Ovary (tissue), 9 donors: ENCODE data around the gene FAM20C. TPM values are rescaled to one million over a fixed set of nuclear protein-coding genes. Genes with fewer than 3 reads are reported as not detected.

Experiments
- DNase-seq, 5 donors: peaks; one replicate each; pipeline ENCODE4 v3.0.0-alpha.2; 2019 to 2020
- H3K27ac ChIP-seq, 2 donors: fragments of 200-600 bp; one replicate each; pipeline versions ENCODE4 v1.5.1 to v1.8.0; 2019 to 2022
- H3K27me3 ChIP-seq: fragments of 200-600 bp; one replicate; pipeline ENCODE4 v1.8.0; 2022
- H3K36me3 ChIP-seq: fragments of 200-600 bp; sonication (generic); one replicate; pipeline ENCODE4 v1.5.1; 2019
- H3K4me1 ChIP-seq: one replicate; pipeline ENCODE4 v1.8.1; 2013; ENCODE audit warnings: mild to moderate bottlenecking, moderate library complexity; ENCODE audit not compliant: insufficient read depth
- H3K4me3 ChIP-seq: fragments of 200-600 bp; sonication (generic); one replicate; pipeline ENCODE4 v1.5.1; 2017
- H3K9me3 ChIP-seq, 2 donors: fragments of 200-600 bp in 1 of 2; sonication (generic) in 1 of 2; one replicate each; pipeline versions ENCODE4 v1.5.1 to v1.8.1; 2013 to 2019; ENCODE audit warnings: mild to moderate bottlenecking in 1 of 2, moderate library complexity in 1 of 2
- EP300 ChIP-seq: sonication (generic); formaldehyde crosslinking; IDR thresholded peaks from one replicate; pipeline ENCODE4 v1.6.1; 2017; ENCODE audit warnings: antibody characterized with exemption
- POLR2A ChIP-seq: fragments of 450-650 bp; IDR thresholded peaks from one replicate; pipeline ENCODE4 v1.6.1; 2017; ENCODE audit warnings: antibody characterized with exemption, mild to moderate bottlenecking, moderate library complexity
- WGBS, 3 donors: extraction: QIAGEN DNeasy Blood & Tissue Kit in 1 of 3; methylation state at CpG; one replicate each; pipeline versions ENCODE4 v1.1.5 to v1.1.7; 2013 to 2017; 5-methylcytosine and 5-hydroxymethylcytosine counted together
- intact Hi-C, 4 donors: fragments of 100-400 bp; cut with DNase I; formaldehyde crosslinking; loops; one replicate each; pipeline versions ENCODE4 v1.11.0 to v1.15.1; 2022 to 2023
- polyA plus RNA-seq, 2 donors: library from polyadenylated mRNA; stranded (reverse); fragments of 200-250 nt in 1 of 2; fragments of 350-450 nt in 1 of 2; fragmentation: Illumina TruSeq in 1 of 2; extraction: RNeasy Lipid Tissue Mini Kit (QIAGEN cat#74804) in 1 of 2; gene quantifications; one replicate each; pipeline ENCODE4 v1.2.3, GENCODE V29; 2013 to 2014
- total RNA-seq, 7 donors: library from RNA; depleted of rRNA in 2 of 7; stranded (reverse); fragments of >200 nt in 2 of 7; fragmentation: NEBNext Ultra II Directional in 3 of 7; extraction: Animal tissue kit (Norgen Biotek cat#: 25700) in 3 of 7; gene quantifications; one replicate each; pipeline versions ENCODE4 v1.1.0 to v1.2.4, GENCODE V29; 2016 to 2023
- TF ChIP-seq, protein P1 (sequence below), 3 donors: fragments of 450-650 bp in 2 of 3; fragments of 200-600 bp in 1 of 3; IDR thresholded peaks; one replicate each; pipeline versions ENCODE4 v1.5.1 to v1.8.0; 2016 to 2022; ENCODE audit warnings: antibody characterized with exemption in 3 of 3, mild to moderate bottlenecking in 1 of 3
- donor health status: DM: no; HTN: no; CAD: no; lungs with moderate emphysema.
- donor health status: DM: no; HTN: no; CAD: no.
- donor health status: Bipolar disorder and iron deficiency.
- donor health status: DM: yes; HTN: yes; CAD: no.
- donor health status: DM: no; HTN: no; CAD: no.
- donor health status: DM: yes; HTN: yes; CAD: no.

FAM20C gene
- total and polyA plus RNA-seq, 9 donors: 6.2 to 80.4 (median 33.5) TPM

- no peak overlapping the region for H3K27ac ChIP-seq
- 48 to 58% (median 56%) methylated on average over 11 of the region's 11 CpGs for WGBS, 3 donors
- no peak for DNase-seq
- intact Hi-C loops: loop anchor here in 1 of 4 donors (5.0 kb wide), 1 partner anchor 1352 kb away; no protein-coding TSS in a partner anchor
- no peaks in the 10 kb centered on the region for H3K27me3 ChIP-seq
- TF ChIP-seq POLR2A (no peak), EP300 (no peak)
- TF ChIP-seq, protein P1, sequence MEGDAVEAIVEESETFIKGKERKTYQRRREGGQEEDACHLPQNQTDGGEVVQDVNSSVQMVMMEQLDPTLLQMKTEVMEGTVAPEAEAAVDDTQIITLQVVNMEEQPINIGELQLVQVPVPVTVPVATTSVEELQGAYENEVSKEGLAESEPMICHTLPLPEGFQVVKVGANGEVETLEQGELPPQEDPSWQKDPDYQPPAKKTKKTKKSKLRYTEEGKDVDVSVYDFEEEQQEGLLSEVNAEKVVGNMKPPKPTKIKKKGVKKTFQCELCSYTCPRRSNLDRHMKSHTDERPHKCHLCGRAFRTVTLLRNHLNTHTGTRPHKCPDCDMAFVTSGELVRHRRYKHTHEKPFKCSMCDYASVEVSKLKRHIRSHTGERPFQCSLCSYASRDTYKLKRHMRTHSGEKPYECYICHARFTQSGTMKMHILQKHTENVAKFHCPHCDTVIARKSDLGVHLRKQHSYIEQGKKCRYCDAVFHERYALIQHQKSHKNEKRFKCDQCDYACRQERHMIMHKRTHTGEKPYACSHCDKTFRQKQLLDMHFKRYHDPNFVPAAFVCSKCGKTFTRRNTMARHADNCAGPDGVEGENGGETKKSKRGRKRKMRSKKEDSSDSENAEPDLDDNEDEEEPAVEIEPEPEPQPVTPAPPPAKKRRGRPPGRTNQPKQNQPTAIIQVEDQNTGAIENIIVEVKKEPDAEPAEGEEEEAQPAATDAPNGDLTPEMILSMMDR (IDR thresholded peaks at IDR 0.05): no peak
- H3K4me1 ChIP-seq: no peaks in the 10 kb centered on the region
- H3K36me3 ChIP-seq: no peaks in the 10 kb centered on the region
- no peak overlapping the region for H3K4me3 ChIP-seq
- H3K9me3 ChIP-seq: no peaks in the 10 kb centered on the region
Measured at GRCh38 chr7:270351-270983, 78.1 kb downstream of the FAM20C start.

GRCh38 chr7:271266-272107, 79.1 kb downstream of the FAM20C start:
- Histone ChIP-seq H3K27me3 (no peaks in the 10 kb centered on the region), H3K27ac (no peak overlapping the region), H3K36me3 (no peaks in the 10 kb centered on the region), H3K4me1 (no peaks in the 10 kb centered on the region), H3K9me3 (no peaks in the 10 kb centered on the region), H3K4me3 (no peak overlapping the region)
- 53 to 57% (median 57%) methylated on average over 14 of the region's 14 CpGs for WGBS, 3 donors
- DNase-seq: no peak
- intact Hi-C loops: loop anchor here in 1 of 4 donors (5.0 kb wide), 1 partner anchor 1351 kb away; no protein-coding TSS in a partner anchor
- TF ChIP-seq EP300 (no peak), POLR2A (no peak)
- TF ChIP-seq, protein P1 (IDR thresholded peaks at IDR 0.05): no peak

DNA sequence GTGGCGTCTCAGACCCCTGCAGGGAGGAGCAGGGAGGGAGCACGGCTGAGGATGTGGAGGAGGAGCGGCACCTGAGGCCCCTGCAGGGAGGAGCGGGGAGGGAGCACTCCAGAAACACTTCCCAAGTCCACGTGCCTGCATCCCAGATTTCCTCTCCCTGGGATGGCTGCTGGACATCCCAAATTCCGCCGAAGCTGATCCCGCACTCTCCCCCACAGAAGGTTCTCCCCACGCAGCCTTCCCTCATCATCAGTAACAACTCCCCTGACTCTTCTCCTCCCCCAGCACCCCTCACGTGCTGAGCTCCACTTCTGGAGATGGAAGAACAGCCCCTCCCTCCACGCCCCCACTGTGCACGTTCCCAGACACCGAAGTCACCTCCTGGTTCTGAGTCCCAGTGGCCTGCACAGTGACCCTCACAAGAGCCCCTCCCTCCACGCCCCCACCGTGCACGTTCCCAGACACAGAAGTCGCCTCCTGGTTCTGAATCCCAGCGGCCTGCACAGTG, 79.8 kb downstream of the FAM20C start:
- no peak for TF ChIP-seq POLR2A
- no peak for TF ChIP-seq EP300
- TF ChIP-seq, protein P1 (IDR thresholded peaks at IDR 0.05): no peak
- Histone ChIP-seq H3K9me3 (no peaks in the 10 kb centered on the region), H3K27ac (no peak overlapping the region), H3K4me3 (no peak overlapping the region), H3K27me3 (no peaks in the 10 kb centered on the region), H3K36me3 (no peaks in the 10 kb centered on the region), H3K4me1 (no peaks in the 10 kb centered on the region)
- DNase-seq: no peak
- intact Hi-C loops: loop anchor here in 1 of 4 donors (5.0 kb wide), 1 partner anchor 1350 kb away; no protein-coding TSS in a partner anchor
- 75% methylated on average over 18 of the region's 18 CpGs for WGBS, 3 donors

GRCh38 chr7:272631-273030, 80.3 kb downstream of the FAM20C start:
- intact Hi-C loops: loop anchor here in 1 of 4 donors (5.0 kb wide), 1 partner anchor 1350 kb away; no protein-coding TSS in a partner anchor
- Histone ChIP-seq H3K4me3 (no peak overlapping the region), H3K27ac (no peak overlapping the region), H3K27me3 (no peaks in the 10 kb centered on the region), H3K4me1 (no peaks in the 10 kb centered on the region), H3K36me3 (no peaks in the 10 kb centered on the region), H3K9me3 (no peaks in the 10 kb centered on the region)
- WGBS, 3 donors: 80 to 91% (median 85%) methylated on average over 14 of the region's 14 CpGs
- no peak for DNase-seq
- TF ChIP-seq, protein P1 (IDR thresholded peaks at IDR 0.05): no peak
- TF ChIP-seq EP300: no peak
- no peak for TF ChIP-seq POLR2A
